ENCODE data around the gene TIAM2.
"Not testable (repeated sequence)": the region's sequence is repeated elsewhere in the genome, so short reads cannot be mapped to it uniquely, and the experiment has no call there.

TIAM2 gene

DNA sequence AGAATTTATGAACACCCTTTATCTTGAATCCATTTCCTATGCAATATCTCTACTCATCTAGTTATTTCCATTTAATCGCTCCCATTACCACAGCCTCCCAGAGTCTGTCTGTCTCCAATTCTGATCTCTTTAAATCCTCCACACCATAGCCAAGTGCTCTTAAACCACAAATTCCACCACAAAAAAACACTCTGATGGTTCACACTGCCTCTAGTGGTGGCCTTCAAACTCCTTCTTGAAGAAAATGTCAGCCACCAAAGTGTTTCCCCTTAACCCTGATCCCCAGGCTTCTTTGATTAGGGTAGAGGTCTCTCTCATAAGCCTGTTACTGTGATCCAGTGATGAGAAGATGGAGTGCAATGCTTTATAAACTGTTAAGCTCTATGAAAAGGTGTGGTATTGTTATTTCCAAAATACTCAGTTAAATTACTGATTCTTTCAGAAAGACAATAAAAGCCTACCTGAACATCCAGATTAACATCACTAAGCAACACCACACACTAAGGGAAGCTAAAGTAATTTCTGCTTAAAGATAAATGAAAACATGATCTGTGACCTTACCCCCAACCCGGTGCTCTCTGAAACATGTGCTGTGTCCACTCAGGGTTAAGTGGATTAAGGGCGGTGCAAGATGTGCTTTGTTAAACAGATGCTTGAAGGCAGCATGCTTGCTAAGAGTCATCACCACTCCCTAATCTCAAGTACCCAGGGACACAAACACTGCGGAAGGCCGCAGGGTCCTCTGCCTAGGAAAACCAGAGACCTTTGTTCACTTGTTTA lies 273.2 kb downstream of the TIAM2 start:
- not testable (repeated sequence) for DNase-seq

DNA sequence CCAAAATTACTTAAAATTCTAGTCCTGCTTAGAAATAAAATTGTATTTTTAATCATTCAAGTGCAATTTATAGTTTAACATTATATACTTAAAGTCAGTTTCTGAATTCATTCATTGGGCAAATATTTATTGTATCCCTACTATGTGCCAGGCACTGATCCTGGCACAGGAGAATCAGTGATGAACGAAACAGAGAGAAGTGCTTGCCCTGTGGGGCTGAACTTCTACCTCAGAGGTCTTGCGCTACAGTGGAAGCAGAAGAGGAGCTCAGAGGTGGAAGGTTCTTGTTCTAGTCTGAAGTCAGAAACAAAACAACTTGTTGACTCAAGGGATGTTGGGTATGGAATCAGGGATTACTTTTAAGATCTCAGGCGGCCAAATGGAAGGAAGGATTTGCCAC lies 274.6 kb downstream of the TIAM2 start:
- no peak for DNase-seq

GRCh38 chr6:155270561-155271091 lies 275.5 kb downstream of the TIAM2 start:
- DNase-seq: no peak

GRCh38 chr6:155271145-155271544 lies 276.0 kb downstream of the TIAM2 start:
- DNase-seq: no peak

GRCh38 chr6:155272353-155273232 lies 277.5 kb downstream of the TIAM2 start:
- no peak for DNase-seq

GRCh38 chr6:155273431-155273830 lies 278.3 kb downstream of the TIAM2 start:
- DNase-seq: no peak

GRCh38 chr6:155274106-155274505 lies 279.0 kb downstream of the TIAM2 start:
- DNase-seq: no peak

DNA sequence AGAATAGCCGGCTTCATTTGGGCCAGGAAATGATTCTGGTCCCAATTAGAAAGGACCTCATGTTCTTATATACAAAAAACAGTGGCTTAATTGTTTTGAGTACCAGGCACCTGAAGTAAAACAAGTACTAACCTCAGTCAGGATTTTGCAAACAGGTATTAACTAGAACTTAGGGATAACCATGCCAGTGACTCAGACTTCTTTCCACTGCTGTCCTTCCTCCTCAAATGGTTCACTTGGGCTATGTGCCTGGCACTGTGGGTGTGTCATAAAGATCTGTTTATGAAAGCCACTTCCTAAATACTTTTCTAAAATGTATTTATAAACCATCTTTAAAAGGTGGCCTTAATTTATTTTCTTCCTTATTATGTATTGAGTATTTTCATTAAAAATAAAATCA lies 279.4 kb downstream of the TIAM2 start:
- no peak for DNase-seq

DNA sequence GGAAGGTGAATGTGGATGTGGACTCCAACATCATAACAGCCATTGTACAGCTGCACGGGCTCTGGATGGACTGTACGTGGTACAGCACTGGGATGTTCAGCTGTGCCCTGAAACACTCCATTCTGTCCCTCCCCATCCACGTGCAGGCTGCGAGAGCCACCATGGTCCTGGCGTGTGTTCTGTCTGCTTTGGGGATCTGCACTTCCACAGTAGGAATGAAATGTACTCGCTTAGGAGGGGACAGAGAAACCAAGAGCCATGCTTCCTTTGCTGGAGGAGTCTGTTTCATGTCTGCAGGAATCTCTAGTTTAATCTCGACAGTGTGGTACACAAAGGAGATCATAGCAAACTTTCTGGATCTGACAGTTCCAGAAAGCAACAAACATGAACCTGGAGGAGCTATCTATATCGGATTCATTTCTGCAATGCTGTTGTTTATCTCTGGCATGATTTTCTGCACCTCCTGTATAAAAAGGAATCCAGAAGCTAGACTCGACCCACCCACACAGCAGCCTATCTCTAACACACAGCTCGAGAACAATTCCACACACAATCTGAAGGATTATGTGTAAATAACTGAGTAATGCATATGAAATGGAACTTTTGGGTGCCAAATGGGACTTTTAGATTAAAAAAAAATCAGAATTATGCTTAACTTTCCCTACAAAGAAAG lies 280.8 kb downstream of the TIAM2 start:
- DNase-seq: no peak

- DNase-seq: no peak
These were observed 281.5 kb downstream of the TIAM2 start for GRCh38 chr6:155276638-155277037.

DNA sequence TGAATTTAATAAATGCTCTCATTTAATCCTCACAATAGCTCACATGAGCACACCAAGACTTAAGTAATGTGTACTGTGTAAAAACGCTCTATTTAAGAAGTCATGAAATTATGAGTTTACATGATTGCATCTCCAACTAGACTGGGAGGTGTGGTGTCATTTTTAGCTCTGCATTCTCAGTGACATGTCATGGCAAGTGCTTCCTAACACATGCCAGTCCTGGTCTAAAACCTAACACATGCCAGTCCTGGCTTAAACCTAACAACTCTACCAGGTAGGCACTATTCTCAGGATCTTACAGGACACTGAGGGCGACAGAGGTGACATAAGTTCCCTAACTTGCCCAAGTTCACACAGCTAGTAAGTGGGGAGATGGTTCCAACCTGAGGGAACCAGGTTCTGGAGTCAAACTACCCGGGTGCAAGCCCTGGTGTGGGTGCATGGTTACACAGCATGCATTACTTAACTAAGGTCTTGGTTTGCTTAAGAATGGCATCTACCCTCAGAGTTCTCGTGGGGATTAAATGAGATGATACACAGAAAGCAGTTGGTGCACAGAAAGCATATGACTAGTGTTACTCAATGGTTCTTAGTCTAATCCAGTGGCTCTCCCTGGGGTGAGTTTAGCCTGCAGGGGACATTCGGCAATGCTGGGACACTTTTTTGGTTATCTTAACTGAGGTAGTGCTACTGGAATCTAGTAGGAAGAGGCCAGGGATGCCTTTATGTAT lies 283.4 kb downstream of the TIAM2 start:
- DNase-seq: no peak

- DNase-seq: no peak
These were observed 289.7 kb downstream of the TIAM2 start for GRCh38 chr6:155284775-155285174.

DNA sequence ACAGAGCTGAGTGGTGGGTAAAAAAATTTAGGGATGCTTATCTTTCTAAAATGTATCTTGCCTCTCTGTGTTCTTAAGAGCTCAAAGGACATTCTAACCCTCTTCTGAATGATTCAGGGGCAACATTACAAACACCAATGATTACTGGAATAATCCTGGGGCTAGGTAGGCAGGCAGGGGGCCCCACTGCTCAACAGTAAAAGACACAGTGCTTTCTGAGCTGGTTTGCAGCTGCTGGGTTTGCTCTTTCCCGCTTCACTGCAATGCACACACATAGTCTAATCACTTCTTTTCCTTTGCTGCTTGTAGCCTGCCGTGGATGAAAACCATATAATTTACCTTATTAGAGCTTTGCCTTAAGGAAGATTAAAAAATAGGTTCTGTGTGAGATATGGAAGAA lies 292.6 kb downstream of the TIAM2 start:
- DNase-seq: no peak

- no peak for DNase-seq
These were observed 295.4 kb downstream of the TIAM2 start for GRCh38 chr6:155290491-155290890.

- DNase-seq: no peak
These were observed 296.2 kb downstream of the TIAM2 start for GRCh38 chr6:155291291-155291690.

DNA sequence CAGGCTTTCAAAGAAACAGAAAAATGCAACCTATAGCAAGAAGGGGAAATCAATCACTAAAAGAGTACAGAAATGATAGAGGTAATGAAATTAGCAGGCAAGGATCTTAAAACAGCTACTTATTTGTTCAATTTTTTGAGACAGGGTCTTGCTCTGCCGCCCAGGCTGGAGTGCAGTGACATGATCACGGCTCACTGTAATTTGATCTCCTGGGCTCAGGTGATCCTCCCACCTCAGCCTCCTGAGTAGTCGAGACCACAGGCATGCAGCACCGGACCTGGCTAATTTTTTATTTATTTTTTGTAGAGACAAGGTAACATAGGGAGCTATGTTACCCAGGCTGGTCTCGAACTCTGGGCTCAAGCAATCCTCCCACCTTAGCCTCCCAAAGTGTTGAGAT lies 297.6 kb downstream of the TIAM2 start:
- DNase-seq: no peak

GRCh38 chr6:155297669-155298068 lies 302.6 kb downstream of the TIAM2 start:
- no peak for DNase-seq

GRCh38 chr6:155301867-155302266 lies 306.8 kb downstream of the TIAM2 start:
- DNase-seq: no peak

- no peak for DNase-seq
These were observed 308.3 kb downstream of the TIAM2 start for GRCh38 chr6:155303361-155303870.

DNA sequence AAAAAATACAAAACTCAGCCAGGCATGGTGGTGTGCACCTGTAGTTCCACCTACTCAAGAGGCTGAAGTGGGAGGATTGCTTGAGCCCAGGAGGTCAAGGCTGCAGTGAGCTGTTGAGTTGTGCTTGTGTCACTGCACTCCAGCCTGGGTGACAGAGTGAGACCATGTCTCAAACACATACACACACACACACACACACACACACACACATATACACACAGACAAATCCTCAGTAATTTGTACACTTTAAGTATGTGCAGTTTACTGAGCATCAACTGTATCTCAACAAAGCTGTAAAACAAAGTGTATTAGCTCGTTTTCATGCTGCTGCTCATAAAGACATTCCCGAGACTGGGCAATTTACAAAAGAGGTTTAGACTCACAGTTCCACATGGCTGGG lies 311.8 kb downstream of the TIAM2 start:
- DNase-seq: no peak
